Adipocyte (in vitro differentiated cells): ENCODE measurements around the gene NEK8.

ENCODE experiments used
- DNase-seq: peaks from one replicate; pipeline ENCODE4 v3.0.0-alpha.2; 2015; ENCODE audit warnings: low read depth
- H3K27me3 ChIP-seq: replicated peaks from 2 replicates; pipeline ENCODE4 v1.7.0; 2013; ENCODE audit warnings: mild to moderate bottlenecking, low read length, moderate library complexity; ENCODE audit not compliant: control insufficient read depth, insufficient read depth
- H3K36me3 ChIP-seq: 2 replicates; pipeline ENCODE4 v1.7.0; 2013; ENCODE audit warnings: low read length, mild to moderate bottlenecking, moderate library complexity; ENCODE audit not compliant: control insufficient read depth, insufficient read depth, severe bottlenecking
- H3K4me1 ChIP-seq: 2 replicates; pipeline ENCODE4 v1.7.0; 2013; ENCODE audit warnings: mild to moderate bottlenecking, low read length, moderate library complexity; ENCODE audit not compliant: control insufficient read depth, insufficient read depth
- H3K4me3 ChIP-seq: 2 replicates; pipeline ENCODE4 v1.7.0; 2013; ENCODE audit warnings: mild to moderate bottlenecking, low read length, moderate library complexity
- H3K9ac ChIP-seq: 2 replicates; pipeline ENCODE4 v1.7.0; 2013; ENCODE audit warnings: mild to moderate bottlenecking, low read length, moderate library complexity
- H3K9me3 ChIP-seq: 2 replicates; pipeline ENCODE4 v1.7.0; 2013; ENCODE audit warnings: mild to moderate bottlenecking, low read length, moderate library complexity; ENCODE audit not compliant: control insufficient read depth

NEK8 gene

DNA sequence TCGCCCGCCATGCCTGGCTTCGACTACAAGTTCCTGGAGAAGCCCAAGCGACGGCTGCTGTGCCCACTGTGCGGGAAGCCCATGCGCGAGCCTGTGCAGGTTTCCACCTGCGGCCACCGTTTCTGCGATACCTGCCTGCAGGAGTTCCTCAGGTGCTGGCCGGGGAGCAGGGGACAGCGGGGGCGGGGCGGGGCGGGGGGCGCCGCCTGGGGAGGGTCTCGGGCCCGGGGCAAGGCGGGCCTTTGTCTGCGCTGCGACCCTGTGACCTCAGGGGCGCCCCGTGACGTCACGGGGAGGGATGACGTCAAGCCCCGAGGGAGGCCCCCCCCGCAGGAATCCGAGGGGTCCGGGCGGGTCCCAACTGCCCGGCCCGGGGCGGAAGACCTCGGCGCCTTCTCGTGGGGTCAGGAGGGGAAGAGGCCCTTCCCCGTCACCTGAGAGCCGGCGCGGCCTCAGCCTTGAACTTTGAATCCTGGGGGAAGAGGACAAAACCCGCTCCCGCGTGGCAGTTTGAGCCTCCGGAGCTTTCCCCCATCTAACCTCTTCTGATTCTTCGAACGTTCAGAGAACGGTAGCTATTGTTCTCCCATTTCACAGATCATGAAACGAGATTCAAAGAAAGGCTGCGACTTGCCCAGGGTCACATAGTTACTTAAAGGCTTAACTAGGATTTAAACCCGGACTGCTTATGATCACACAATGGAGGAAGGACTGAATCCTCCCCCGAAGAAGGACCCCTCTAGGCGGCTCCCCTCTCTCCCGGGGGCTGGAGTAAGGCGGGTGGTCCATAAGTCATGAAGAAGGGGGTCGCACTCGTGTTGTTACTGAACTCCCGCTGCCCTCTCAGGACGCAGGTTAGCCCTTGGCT is 15.8 kb downstream of the NEK8 start:
- no peaks in the 10 kb centered on the region for H3K27me3 ChIP-seq
- H3K9ac ChIP-seq, result peak overlapping the region; percentile 87
- no peaks in the 10 kb centered on the region for H3K9me3 ChIP-seq
- H3K4me1 ChIP-seq, result peaks cover 30% of the 10 kb centered on the region
- peak; percentile 64 for DNase-seq
- H3K36me3 ChIP-seq, result peaks cover 22% of the 10 kb centered on the region
- H3K4me3 ChIP-seq, result peak overlapping the region; percentile 84

DNA sequence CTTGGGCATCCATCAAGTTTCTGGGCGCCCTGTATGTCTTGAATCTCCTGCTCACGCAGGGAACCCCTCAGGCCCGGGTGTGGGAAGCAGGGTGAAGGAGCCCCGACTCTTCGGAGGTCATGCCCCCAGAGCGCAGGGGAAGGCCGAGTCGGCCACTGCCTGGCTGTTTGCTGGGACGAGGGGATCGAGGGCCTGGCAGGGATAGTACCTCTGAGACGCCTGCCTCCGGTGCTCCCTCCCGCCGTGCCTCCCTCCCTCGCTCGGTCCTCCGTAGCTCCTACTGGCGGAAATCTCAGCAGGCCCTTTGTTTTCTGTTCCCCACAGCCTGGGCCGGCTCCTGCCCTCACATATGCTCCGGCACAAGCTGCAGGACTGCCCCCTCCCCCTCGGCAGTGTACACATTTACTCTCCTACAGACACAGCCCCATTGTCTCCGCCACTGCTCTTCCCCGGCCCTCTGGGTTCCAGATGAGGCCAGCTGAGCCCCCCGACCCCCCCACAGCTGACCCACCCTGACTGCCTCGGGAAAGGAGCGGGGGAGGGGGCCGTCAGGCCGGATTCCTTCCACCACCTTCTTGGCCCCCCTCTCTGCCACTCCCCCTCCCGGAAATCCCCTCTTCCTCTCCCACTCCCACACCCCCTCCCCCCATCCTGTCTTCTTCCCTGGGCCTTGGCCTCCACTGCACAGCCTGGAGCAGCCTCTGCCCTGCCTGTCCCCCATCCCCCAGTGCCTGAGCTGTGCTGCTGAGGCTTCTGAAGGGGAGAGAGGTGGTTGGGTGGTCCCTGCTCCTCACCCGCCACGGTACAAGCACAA is 16.6 kb downstream of the NEK8 start:
- peaks cover 30% of the 10 kb centered on the region for H3K4me1 ChIP-seq
- DNase-seq, result peak; percentile 74
- no peaks in the 10 kb centered on the region for H3K9me3 ChIP-seq
- H3K4me3 ChIP-seq, result peak overlapping the region; percentile 84
- H3K36me3 ChIP-seq, result peaks cover 23% of the 10 kb centered on the region
- no peaks in the 10 kb centered on the region for H3K27me3 ChIP-seq
- peak overlapping the region; percentile 87 for H3K9ac ChIP-seq

DNA sequence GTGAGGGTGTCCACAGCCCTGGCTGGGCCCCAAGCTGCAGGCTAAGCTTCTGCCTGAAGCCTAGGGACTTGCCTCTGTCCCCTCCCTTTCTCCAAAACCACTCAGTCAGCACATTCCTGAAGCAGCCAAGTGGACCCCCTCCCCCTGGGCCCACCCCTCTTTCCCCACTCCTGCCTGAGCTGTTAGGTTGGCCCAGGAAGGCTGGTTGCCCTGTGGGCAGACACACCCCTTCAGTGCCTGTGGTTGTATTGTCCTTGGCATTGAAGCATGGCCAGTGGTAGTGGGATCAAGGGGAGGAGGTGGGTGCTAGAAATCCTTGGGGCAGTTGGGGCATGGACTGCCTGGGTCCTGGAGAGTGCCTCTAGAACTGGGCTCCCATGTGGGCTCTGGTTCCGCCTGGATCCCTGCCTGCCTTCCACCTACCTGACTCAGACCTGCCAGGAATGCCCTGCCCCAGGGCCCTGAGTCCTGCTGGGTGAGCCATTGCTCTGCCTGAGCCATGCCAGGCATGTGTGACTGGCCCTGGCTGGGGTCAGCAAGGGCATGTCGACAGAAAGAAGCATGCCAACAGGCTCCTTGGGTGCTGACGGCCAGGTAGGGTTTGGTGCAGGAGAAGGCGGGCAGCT is 17.3 kb downstream of the NEK8 start:
- H3K4me1 ChIP-seq, result peaks cover 36% of the 10 kb centered on the region
- no peaks in the 10 kb centered on the region for H3K9me3 ChIP-seq
- peak overlapping the region; percentile 84 for H3K4me3 ChIP-seq
- no peaks in the 10 kb centered on the region for H3K27me3 ChIP-seq
- peak overlapping the region; percentile 87 for H3K9ac ChIP-seq
- peak; percentile 38 for DNase-seq
- H3K36me3 ChIP-seq, result peaks cover 23% of the 10 kb centered on the region

DNA sequence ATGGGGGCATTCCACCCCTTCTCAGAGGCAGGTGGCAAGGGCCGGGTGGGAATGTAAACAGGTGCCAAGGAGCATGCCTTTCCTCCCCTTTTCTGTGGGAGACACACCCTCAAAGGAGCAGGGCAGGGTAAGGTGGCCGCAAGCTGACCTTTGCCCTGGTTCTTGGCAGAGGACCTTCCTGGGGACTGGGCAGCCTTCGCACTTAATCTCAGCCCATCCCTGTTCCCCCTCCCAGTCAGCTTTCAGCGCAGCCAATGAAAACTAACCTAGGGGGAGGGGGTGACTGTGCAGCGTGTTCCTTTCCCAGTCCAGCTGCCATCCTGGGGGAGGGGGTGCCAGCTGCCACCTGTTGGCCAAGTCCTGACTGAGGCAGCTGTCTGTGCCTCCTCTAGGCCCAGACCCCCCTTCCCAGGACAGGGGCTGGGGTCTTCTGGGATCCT is 18.0 kb downstream of the NEK8 start:
- Histone ChIP-seq H3K4me3 (peak overlapping the region; percentile 84), H3K9me3 (no peaks in the 10 kb centered on the region), H3K36me3 (peaks cover 23% of the 10 kb centered on the region), H3K27me3 (no peaks in the 10 kb centered on the region), H3K9ac (no peak overlapping the region), H3K4me1 (peaks cover 36% of the 10 kb centered on the region)
- no peak for DNase-seq

DNA sequence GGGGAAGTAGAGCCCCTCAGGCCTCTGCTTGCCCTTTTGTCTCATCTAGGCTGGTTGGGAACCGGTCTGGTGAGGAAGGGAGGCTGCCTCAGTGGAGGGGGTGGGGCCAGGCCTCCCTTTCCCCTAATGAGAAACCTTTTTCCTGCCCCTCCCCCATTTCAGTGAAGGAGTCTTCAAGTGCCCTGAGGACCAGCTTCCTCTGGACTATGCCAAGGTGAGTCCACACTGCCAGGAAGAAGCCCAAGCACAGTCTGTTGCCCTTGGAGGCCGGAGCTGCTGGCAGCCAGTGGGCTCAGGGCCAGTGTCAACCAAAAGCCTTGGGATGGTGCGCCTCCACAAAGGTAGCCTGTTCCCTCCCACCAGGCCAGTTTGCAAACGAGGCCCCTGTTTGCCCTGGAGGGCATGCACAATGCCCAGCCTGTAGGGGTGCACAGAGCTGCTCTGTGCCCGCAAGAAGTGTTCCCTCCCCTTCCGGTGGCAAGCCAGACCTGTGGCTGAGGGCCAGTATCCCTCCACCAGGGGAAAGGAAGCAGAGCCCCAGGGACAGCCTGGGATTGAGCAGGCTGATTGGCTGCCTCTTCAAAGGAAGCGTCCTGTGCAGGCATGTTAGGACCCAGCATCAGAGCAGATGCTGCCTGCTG is 18.6 kb downstream of the NEK8 start:
- peaks cover 36% of the 10 kb centered on the region for H3K4me1 ChIP-seq
- no peak overlapping the region for H3K4me3 ChIP-seq
- no peaks in the 10 kb centered on the region for H3K27me3 ChIP-seq
- H3K9ac ChIP-seq, result no peak overlapping the region
- no peaks in the 10 kb centered on the region for H3K9me3 ChIP-seq
- DNase-seq, result no peak
- peaks cover 23% of the 10 kb centered on the region for H3K36me3 ChIP-seq

DNA sequence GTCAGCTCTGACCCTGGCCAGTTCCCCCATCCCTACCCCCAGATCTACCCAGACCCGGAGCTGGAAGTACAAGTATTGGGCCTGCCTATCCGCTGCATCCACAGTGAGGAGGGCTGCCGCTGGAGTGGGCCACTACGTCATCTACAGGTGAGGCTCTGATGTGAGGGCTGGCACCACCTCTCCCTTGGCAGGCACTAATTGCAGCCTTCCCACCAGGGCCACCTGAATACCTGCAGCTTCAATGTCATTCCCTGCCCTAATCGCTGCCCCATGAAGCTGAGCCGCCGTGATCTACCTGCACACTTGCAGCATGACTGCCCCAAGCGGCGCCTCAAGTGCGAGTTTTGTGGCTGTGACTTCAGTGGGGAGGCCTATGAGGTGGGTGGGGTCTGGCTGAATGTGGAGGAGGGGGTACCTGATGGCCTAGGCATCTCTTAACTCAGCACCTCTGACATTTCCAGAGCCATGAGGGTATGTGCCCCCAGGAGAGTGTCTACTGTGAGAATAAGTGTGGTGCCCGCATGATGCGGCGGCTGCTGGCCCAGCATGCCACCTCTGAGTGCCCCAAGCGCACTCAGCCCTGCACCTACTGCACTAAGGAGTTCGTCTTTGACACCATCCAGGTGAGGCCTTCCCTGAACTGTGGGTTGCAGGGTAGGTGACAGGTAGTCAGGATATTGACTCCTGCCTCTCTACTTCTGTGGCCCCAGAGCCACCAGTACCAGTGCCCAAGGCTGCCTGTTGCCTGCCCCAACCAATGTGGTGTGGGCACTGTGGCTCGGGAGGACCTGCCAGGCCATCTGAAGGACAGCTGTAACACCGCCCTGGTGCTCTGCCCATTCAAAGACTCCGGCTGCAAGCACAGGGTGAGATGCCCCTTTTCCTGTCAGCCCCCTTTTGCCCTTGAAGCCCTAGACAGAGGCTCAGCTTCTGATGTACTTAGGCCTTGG is 19.5 kb downstream of the NEK8 start:
- H3K4me1 ChIP-seq, result peaks cover 29% of the 10 kb centered on the region
- peaks cover 23% of the 10 kb centered on the region for H3K36me3 ChIP-seq
- no peak overlapping the region for H3K9ac ChIP-seq
- no peaks in the 10 kb centered on the region for H3K27me3 ChIP-seq
- H3K4me3 ChIP-seq, result no peak overlapping the region
- H3K9me3 ChIP-seq, result no peaks in the 10 kb centered on the region
- DNase-seq, result no peak

DNA sequence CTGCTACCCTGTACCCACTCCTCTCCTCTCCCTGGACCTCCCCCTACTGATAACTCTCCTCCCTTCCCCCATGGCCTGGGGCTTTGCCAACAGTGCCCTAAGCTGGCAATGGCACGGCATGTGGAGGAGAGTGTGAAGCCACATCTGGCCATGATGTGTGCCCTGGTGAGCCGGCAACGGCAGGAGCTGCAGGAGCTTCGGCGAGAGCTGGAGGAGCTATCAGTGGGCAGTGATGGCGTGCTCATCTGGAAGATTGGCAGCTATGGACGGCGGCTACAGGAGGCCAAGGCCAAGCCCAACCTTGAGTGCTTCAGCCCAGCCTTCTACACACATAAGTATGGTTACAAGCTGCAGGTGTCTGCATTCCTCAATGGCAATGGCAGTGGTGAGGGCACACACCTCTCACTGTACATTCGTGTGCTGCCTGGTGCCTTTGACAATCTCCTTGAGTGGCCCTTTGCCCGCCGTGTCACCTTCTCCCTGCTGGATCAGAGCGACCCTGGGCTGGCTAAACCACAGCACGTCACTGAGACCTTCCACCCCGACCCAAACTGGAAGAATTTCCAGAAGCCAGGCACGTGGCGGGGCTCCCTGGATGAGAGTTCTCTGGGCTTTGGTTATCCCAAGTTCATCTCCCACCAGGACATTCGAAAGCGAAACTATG is 20.4 kb downstream of the NEK8 start:
- Histone ChIP-seq H3K9ac (no peak overlapping the region), H3K9me3 (no peaks in the 10 kb centered on the region), H3K36me3 (peaks cover 23% of the 10 kb centered on the region), H3K4me1 (peaks cover 26% of the 10 kb centered on the region), H3K27me3 (no peaks in the 10 kb centered on the region), H3K4me3 (no peak overlapping the region)
- DNase-seq, result no peak

DNA sequence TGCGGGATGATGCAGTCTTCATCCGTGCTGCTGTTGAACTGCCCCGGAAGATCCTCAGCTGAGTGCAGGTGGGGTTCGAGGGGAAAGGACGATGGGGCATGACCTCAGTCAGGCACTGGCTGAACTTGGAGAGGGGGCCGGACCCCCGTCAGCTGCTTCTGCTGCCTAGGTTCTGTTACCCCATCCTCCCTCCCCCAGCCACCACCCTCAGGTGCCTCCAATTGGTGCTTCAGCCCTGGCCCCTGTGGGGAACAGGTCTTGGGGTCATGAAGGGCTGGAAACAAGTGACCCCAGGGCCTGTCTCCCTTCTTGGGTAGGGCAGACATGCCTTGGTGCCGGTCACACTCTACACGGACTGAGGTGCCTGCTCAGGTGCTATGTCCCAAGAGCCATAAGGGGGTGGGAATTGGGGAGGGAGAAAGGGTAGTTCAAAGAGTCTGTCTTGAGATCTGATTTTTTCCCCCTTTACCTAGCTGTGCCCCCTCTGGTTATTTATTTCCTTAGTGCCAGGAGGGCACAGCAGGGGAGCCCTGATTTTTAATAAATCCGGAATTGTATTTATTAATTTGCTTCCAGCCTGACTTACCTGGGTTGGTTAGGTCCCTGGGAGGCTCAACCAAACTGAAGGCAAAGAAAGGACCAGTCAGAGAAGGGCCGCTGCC is 21.1 kb downstream of the NEK8 start:
- peaks cover 26% of the 10 kb centered on the region for H3K4me1 ChIP-seq
- H3K36me3 ChIP-seq, result peaks cover 23% of the 10 kb centered on the region
- peak overlapping the region; percentile 65 for H3K9ac ChIP-seq
- H3K4me3 ChIP-seq, result no peak overlapping the region
- no peaks in the 10 kb centered on the region for H3K27me3 ChIP-seq
- no peak for DNase-seq
- H3K9me3 ChIP-seq, result no peaks in the 10 kb centered on the region

DNA sequence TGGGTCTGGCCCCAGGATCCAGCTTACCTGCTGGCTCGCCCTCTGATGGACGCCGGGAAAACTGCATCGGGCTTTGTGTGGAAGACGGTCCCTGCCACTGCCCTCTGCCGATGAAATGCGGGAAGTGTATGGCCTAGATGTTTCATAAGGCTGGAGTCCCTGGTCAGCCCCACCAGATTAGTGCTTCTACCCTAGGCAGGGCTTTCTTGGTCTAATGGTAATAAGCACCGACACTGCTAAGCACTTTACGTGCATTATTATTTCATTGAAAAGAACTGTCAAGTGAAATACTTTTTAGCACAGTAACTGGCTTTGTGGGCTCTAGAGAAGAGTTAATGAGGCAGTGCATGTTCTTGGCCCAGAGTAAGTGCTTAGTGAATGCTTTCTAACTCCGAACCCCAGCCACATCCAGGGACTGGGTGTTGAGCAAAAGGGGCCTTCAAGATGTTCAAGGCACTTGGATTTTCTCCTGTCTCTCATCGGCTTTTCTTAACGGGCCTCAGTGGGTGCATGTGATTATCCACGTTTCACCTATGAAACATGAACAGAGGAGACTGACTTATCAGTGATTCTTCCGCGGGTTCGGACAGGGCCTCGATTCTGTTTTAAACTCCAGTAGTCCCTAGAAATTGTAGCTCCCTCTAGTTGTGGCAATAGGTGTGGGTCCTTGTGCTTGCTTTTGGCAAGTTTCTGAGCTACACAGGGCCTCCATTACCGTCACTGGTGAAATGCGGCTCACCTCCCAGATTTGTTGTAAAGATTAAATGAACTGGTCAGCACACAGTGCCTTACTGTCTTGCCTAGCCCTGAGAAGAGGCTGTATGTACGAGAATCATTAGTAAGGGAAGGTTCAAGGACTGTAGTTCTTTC is 21.8 kb downstream of the NEK8 start:
- peaks cover 25% of the 10 kb centered on the region for H3K4me1 ChIP-seq
- peak overlapping the region; percentile 65 for H3K9ac ChIP-seq
- no peak overlapping the region for H3K4me3 ChIP-seq
- no peaks in the 10 kb centered on the region for H3K9me3 ChIP-seq
- H3K36me3 ChIP-seq, result peaks cover 26% of the 10 kb centered on the region
- peak; percentile 98 for DNase-seq
- H3K27me3 ChIP-seq, result no peaks in the 10 kb centered on the region
